Glomerular endothelial cell (primary cell): Measurements from ENCODE around the gene FOXL2NB. TPM values are rescaled to one million over a fixed set of nuclear protein-coding genes. Genes with fewer than 3 reads are reported as not detected.
"Not testable (repeated sequence)": the region's sequence is repeated elsewhere in the genome, so short reads cannot be mapped to it uniquely, and the experiment has no call there.

ENCODE experiments used
- DNase-seq: peaks from one replicate; pipeline ENCODE4 v3.0.0-alpha.2; 2011; ENCODE audit warnings: low read depth, low spot score; ENCODE audit errors: extremely low read depth
- total RNA-seq: library from RNA; depleted of rRNA; stranded (reverse); fragments of >200 nt; gene quantifications from 2 replicates; pipeline ENCODE4 v1.2.3, GENCODE V29; 2015

The FOXL2NB gene
- 0.78 TPM in 1 of 2 replicates, not detected in the other for total RNA-seq

DNA sequence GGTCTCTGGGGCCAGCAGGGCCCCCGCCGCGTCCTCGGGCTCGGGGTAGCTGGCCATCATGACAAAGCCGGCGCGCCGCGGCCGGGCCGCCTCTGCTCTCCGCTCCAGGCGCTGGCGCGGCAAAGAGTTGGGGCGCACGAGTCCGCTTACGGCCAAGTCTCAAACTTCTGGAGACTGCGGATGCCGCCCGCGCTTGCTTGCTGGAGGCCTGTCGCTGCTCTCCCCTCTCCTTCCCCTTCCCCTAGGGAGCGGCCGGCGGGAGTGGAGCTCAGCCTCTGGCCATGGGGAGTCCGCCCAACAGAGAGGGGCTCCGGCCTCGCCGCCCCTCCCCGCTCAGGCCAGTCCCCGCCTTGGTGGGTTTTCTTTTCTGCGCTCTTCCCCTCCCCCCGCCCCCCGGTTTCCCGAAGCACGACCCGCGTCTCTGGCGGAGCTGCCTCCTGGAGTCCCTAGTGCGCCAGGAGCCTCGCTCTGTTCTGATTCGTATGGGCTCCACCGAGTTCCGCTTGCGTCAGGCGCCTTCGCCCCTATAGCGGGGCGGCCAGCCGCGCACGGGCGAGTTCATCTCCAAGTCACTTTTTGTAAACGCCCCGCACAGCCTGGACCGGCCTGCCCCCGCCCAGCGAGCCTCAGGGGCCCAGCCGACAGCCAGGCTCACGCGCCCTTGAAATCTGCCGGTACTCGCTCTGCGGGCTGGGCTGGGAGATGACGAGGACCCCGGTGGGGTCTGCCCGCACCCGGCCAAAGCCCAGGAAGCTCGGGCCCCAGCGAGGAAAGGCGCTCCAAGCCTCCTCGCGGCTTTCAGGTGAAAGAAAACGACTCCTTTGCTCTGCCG, at the start of gene FOXL2NB, which contains the start of gene FOXL2:
Gene FOXL2NB, plus strand, starts transcription at position 555 of the 832 bp plus-strand sequence. Its CDS starts 148 bp downstream, at position 703.
Gene FOXL2, minus strand, starts transcription at position 475 of the 832 bp plus-strand sequence. Its CDS starts 415 bp downstream, at position 60.
- DNase-seq = no peak

- no peak for DNase-seq
Measured at GRCh38 chr3:138898301-138898700, 48.7 kb upstream of the FOXL2NB start.

- DNase-seq = no peak
Measured at GRCh38 chr3:138898708-138899107, 48.3 kb upstream of the FOXL2NB start.

DNA sequence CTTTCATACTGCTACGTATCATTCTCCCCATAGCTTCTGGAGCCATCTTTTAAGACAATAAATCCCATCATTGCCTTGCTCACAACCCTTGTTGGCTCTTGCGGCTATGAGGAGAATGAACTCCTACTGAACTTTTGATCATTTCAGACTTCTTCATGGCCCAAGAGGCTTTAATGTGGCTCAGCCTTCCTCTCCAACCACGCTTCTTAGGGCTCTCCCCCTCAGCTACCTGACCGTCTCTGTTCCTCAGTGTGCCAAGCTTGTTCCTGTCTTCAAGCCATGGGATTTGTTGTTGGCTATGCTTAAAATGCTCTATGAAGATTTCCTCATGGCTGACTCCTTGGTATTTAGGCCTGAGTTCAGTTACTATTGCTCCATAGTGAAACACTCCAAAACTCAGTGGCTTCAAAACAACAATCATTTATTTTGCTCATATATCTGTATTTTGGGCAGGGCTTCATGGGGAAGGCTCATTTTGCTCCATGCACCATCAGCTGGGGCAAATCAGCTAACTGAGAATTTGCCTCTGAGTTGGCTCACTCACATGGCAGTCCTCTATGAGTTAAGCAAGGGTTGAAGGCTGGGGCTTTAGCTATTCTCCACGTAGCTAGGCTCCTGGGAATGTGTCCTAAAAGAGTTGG, 47.5 kb upstream of the FOXL2NB start:
- no peak for DNase-seq

- no peak for DNase-seq
Measured at GRCh38 chr3:138901567-138901966, 45.5 kb upstream of the FOXL2NB start.

- DNase-seq = no peak
Measured at GRCh38 chr3:138902171-138902570, 44.8 kb upstream of the FOXL2NB start.

- DNase-seq = no peak
Measured at GRCh38 chr3:138907539-138907938, 39.5 kb upstream of the FOXL2NB start.

- DNase-seq = no peak
Measured at GRCh38 chr3:138908846-138909245, 38.2 kb upstream of the FOXL2NB start.

GRCh38 chr3:138909904-138910303, 37.1 kb upstream of the FOXL2NB start:
- DNase-seq = no peak

GRCh38 chr3:138911621-138912020, 35.4 kb upstream of the FOXL2NB start:
- DNase-seq = no peak

- no peak for DNase-seq
Measured at GRCh38 chr3:138912237-138912636, 34.8 kb upstream of the FOXL2NB start.

- DNase-seq = no peak
Measured at GRCh38 chr3:138913766-138914165, 33.3 kb upstream of the FOXL2NB start.

DNA sequence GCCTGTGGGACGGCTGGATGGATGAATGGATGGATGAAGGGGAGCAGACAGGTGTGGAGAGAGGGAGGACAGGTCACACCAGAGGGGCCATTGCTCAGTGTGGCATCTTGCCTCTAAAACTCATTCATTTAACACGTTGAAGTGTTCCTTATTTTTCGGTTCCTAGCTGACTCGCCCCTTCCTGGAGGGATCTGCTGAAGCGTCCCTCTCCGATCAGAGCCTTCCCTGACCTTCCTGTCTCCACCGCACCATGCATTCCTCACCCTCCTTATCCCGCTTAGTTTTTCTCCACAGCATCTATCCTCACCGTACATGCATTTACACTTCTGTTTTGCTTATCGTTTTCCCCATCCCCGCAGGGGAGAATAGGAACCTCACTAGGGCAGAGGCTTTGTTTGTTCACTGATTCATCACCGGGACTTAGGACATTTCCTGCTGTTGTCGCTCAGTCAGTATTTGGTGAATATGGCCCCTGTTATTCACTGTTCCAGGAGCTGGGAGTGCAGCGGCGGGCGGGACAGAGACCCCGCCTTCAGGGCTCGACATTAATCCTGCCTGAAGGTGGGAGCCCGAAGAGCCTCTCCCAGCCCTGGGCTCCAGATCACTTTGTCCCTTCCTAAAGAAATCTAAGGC, 32.0 kb upstream of the FOXL2NB start:
- DNase-seq = peak; percentile 56

- DNase-seq = no peak
Measured at GRCh38 chr3:138915503-138916498, 31.2 kb upstream of the FOXL2NB start.

DNA sequence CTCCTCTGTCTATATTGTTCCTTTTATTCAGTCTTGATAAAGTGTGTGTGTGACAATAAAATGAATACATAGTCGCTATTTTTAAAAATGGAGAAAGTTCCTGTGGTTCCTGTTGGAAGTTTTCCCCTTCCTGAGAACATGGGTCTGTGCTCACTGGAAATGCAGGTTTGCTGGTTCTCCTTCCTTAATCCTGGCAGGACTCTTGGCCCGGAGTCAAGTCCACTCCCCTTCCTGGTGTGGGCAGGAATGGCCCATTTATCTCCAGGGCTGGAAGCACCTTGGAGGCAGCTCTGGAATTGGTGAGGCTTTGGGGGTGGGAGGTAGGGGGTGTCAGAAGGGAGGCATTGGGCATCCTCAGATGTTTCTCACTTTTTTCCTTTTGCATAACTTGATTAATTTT, 30.2 kb upstream of the FOXL2NB start:
- no peak for DNase-seq

DNA sequence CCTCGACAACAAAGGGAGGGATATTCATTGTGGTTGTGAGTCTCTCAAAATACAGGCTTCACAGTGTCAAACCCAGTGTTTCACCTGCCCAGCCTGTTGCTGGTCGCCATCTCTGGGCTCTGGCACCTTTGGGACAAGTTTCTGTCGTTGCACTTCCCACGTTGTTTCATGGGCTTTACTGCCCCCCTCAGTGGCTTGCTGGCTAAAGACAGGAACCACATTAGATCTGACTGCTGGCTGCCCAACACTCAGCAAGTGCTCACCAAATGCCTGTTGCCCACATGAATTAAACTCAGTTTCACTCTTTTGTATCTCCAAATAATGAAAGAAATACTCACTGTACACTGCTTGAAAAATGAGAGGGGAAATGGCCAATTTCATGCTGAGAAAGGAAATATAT, 27.7 kb upstream of the FOXL2NB start:
- no peak for DNase-seq

DNA sequence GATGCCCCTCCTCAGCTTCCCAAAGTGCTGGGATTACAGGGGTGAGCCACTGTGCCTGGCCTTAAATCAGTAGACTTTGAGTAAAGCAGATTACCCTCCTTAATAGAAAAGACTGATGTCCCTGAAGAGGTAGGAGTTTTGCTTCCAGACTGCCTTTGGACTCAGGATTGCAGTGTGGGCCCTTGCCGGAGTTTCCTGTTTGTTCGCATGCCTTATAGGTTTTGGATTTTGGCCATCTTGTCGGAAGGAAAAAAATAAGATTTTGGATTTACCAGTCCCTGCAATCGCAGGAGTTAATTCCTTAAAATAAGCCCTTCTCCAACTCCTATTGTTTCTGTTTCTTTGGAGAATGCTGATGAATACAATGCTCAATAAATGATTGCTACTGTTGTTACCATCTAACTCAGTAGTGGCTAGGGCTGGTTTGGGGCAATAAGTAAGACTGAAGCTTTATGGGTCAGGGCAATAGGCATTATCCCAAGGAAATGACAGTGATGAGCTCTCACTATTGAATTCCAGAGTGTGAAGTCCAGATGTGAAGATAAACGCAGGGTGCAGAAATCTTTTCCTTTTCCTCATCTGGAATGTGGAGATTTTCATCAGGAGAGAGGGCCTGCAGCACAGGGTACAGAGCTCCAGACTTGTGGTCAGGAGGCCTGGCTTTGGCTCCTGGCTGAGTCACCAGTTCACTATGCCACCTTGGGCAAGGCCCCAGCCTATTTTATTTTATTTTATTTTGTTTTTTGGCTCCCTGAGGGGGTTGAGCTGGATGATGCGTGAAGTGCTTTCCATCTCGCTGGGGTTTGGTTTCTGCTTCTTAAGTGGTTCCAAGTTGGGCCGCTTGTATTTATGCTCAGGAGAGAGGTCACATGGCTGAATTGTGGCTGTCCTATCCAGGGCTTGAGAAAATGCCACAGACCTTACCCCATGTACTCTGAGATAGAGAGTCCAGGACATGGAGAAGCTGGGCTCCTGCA, 25.4 kb upstream of the FOXL2NB start:
- no peak for DNase-seq

DNA sequence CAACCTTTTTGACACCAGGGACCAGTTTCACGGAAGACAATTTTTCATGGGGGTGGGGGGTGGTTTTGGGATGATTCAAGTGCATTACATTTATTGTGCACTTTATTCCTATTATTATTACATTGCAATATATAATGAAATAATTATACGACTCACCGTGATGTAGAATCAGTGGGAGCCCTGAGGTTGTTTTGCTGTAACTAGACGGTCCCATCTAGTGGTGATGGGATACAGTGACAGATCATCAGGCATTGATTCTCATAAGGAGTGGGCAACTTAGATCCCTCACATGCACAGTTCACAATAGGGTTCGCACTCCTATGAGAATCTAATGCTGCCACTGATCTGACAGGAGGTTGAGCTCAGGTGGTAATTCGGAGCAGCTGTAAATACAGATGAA, 24.6 kb upstream of the FOXL2NB start:
- DNase-seq = not testable (repeated sequence)

GRCh38 chr3:138923531-138923994, 23.5 kb upstream of the FOXL2NB start:
- DNase-seq = no peak
